HG03039 (cell line): Measurements from ENCODE around the gene ITIH1.

Experiments used
- ATAC-seq: cut with Tn5 transposase; IDR thresholded peaks from one replicate; pipeline ENCODE4 v1.9.1; 2021; ENCODE audit warnings: mild to moderate bottlenecking, moderate library complexity; ENCODE audit not compliant: unreplicated experiment

Gene ITIH1

GRCh38 chr3:52809149-52809548 is 31.8 kb downstream of the ITIH1 start:
- no peak for ATAC-seq

- no peak for ATAC-seq
Observed at GRCh38 chr3:52809662-52810377, 32.4 kb downstream of the ITIH1 start.

- no peak for ATAC-seq
Observed at GRCh38 chr3:52810923-52811322, 33.5 kb downstream of the ITIH1 start.

GRCh38 chr3:52811452-52812011 is 34.1 kb downstream of the ITIH1 start:
- no peak for ATAC-seq

- ATAC-seq: no peak
Observed at GRCh38 chr3:52813810-52814209, 36.4 kb downstream of the ITIH1 start.

GRCh38 chr3:52816199-52816598 is 38.8 kb downstream of the ITIH1 start:
- ATAC-seq: no peak

GRCh38 chr3:52816654-52817053 is 39.3 kb downstream of the ITIH1 start:
- no peak for ATAC-seq

GRCh38 chr3:52817221-52817620 is 39.8 kb downstream of the ITIH1 start:
- ATAC-seq: no peak

GRCh38 chr3:52817860-52818259 is 40.5 kb downstream of the ITIH1 start:
- ATAC-seq: no peak

- no peak for ATAC-seq
Observed at GRCh38 chr3:52819936-52820335, 42.5 kb downstream of the ITIH1 start.

- ATAC-seq: no peak
Observed at GRCh38 chr3:52820736-52821135, 43.3 kb downstream of the ITIH1 start.

- no peak for ATAC-seq
Observed at GRCh38 chr3:52822363-52822762, 45.0 kb downstream of the ITIH1 start.

GRCh38 chr3:52824037-52824436 is 46.6 kb downstream of the ITIH1 start:
- no peak for ATAC-seq

GRCh38 chr3:52827441-52827840 is 50.0 kb downstream of the ITIH1 start:
- no peak for ATAC-seq

- ATAC-seq: no peak
Observed at GRCh38 chr3:52827866-52828376, 50.5 kb downstream of the ITIH1 start.

- ATAC-seq: no peak
Observed at GRCh38 chr3:52829482-52829881, 52.1 kb downstream of the ITIH1 start.

GRCh38 chr3:52829906-52830463 is 52.6 kb downstream of the ITIH1 start:
- ATAC-seq: no peak

- ATAC-seq: no peak
Observed at GRCh38 chr3:52830535-52831258, 53.3 kb downstream of the ITIH1 start, which contains the start of gene ITIH4. ITIH4 (minus strand) TSS chr3:52830672; CDS start chr3:52830642, 30 bp downstream.

GRCh38 chr3:52831500-52832301 is 54.3 kb downstream of the ITIH1 start:
- no peak for ATAC-seq

- ATAC-seq: no peak
Observed at GRCh38 chr3:52833202-52833601, 55.8 kb downstream of the ITIH1 start.
